Right atrium auricular region (tissue), 2 donors: Measurements from ENCODE around the gene PPP4R1. TPM values are rescaled to one million over a fixed set of nuclear protein-coding genes. Genes with fewer than 3 reads are reported as not detected.

Experiments used
- DNase-seq: peaks from one replicate; pipeline ENCODE4 v3.0.0-alpha.2; 2019; ENCODE audit warnings: low spot score
- H3K27ac ChIP-seq, 2 donors: fragments of 200-600 bp; sonication (generic); 1 replicate in 1 of 2; 2 replicates in 1 of 2; pipeline ENCODE4 v1.5.1; 2016 to 2019
- H3K27me3 ChIP-seq, 2 donors: fragments of 200-600 bp; sonication (generic); one replicate each; pipeline versions ENCODE4 v1.5.1 to v1.6.0; 2017 to 2019
- H3K36me3 ChIP-seq: fragments of 200-600 bp; sonication (generic); one replicate; pipeline ENCODE4 v1.5.1; 2016
- H3K4me1 ChIP-seq, 2 donors: fragments of 200-600 bp; sonication (generic); one replicate each; pipeline versions ENCODE4 v1.5.1 to v1.6.0; 2017 to 2019
- H3K4me3 ChIP-seq, 2 donors: fragments of 200-600 bp; sonication (generic); 1 replicate in 1 of 2; 2 replicates in 1 of 2; pipeline ENCODE4 v1.5.1; 2017 to 2019; ENCODE audit warnings: mild to moderate bottlenecking in 1 of 2, moderate library complexity in 1 of 2
- H3K9me3 ChIP-seq, 2 donors: fragments of 200-600 bp; sonication (generic); one replicate each; pipeline ENCODE4 v1.5.1; 2019
- total RNA-seq, 2 donors: library from RNA; depleted of rRNA; stranded (reverse); fragments of >200 nt; gene quantifications; one replicate each; pipeline ENCODE4 v1.1.0, GENCODE V29; 2016
- TF ChIP-seq, protein P1 (sequence below), 2 donors: fragments of 200-600 bp; sonication (generic); IDR thresholded peaks; one replicate each; pipeline ENCODE4 v1.5.1; 2019; ENCODE audit warnings: antibody characterized with exemption in 2 of 2

Gene PPP4R1
- total RNA-seq, 2 donors from 2014 or later, result 38.9 to 51.4 TPM

DNA sequence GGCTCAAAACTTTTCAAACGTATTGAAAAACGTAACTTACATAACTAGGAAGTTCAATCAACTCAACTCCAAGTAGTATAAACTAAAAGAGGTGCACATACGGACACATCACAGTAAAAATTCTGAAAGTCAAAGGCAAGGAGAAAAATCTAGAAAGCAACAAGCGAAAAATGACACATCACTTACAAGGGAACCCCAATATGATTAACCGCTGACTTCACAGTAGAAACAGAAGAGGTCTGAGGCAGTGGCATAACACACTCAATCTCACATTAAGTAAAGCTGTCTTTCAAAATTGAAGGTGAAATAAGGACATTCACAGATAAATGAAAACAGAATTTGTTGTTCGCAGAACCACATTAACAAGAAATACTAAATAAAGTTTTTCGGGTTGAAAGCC is 32.7 kb downstream of the PPP4R1 start:
- TF ChIP-seq, protein P1, sequence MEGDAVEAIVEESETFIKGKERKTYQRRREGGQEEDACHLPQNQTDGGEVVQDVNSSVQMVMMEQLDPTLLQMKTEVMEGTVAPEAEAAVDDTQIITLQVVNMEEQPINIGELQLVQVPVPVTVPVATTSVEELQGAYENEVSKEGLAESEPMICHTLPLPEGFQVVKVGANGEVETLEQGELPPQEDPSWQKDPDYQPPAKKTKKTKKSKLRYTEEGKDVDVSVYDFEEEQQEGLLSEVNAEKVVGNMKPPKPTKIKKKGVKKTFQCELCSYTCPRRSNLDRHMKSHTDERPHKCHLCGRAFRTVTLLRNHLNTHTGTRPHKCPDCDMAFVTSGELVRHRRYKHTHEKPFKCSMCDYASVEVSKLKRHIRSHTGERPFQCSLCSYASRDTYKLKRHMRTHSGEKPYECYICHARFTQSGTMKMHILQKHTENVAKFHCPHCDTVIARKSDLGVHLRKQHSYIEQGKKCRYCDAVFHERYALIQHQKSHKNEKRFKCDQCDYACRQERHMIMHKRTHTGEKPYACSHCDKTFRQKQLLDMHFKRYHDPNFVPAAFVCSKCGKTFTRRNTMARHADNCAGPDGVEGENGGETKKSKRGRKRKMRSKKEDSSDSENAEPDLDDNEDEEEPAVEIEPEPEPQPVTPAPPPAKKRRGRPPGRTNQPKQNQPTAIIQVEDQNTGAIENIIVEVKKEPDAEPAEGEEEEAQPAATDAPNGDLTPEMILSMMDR (IDR thresholded peaks at IDR 0.05), result no peak
- Histone ChIP-seq H3K27ac (no peak overlapping the region), H3K9me3 (peaks cover 0 to 7% of the 10 kb centered on the region in 2 donors), H3K36me3 (peaks cover 36% of the 10 kb centered on the region), H3K4me3 (no peak overlapping the region), H3K27me3 (no peaks in the 10 kb centered on the region), H3K4me1 (no peaks in the 10 kb centered on the region)
- DNase-seq, result no peak

DNA sequence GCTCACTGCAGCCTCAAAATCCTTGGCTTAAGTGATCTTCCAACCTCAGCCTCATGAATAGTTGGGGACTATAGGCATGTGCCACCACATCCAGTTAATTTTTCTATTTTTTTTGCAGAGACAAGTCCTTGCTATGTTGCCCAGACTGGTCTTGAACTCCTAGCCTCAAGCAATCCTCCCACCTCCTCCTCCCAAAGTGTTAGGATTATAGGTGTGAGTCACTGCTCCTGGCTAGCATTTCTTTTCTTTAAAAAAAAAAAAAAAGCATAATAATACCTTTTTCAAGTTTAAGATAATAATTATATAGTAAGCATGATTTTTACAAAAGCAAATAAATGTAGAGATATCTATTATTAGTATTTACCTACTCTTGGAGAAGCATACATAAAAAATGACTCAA is 36.1 kb downstream of the PPP4R1 start:
- peaks cover 0 to 6% of the 10 kb centered on the region in 2 donors for H3K4me1 ChIP-seq
- DNase-seq, result no peak
- peaks cover 0 to 7% of the 10 kb centered on the region in 2 donors for H3K9me3 ChIP-seq
- no peak overlapping the region for H3K27ac ChIP-seq
- TF ChIP-seq, protein P1 (IDR thresholded peaks at IDR 0.05), result no peak
- H3K36me3 ChIP-seq, result peaks cover 32% of the 10 kb centered on the region
- H3K27me3 ChIP-seq, result no peaks in the 10 kb centered on the region
- H3K4me3 ChIP-seq, result no peak overlapping the region

GRCh38 chr18:9577361-9577760 is 37.0 kb downstream of the PPP4R1 start:
- Histone ChIP-seq H3K4me1 (peaks cover 0 to 6% of the 10 kb centered on the region in 2 donors), H3K27me3 (no peaks in the 10 kb centered on the region), H3K4me3 (no peak overlapping the region), H3K27ac (no peak overlapping the region), H3K36me3 (peaks cover 24% of the 10 kb centered on the region), H3K9me3 (peaks cover 0 to 4% of the 10 kb centered on the region in 2 donors)
- no peak for DNase-seq
- TF ChIP-seq, protein P1 (IDR thresholded peaks at IDR 0.05), result no peak

DNA sequence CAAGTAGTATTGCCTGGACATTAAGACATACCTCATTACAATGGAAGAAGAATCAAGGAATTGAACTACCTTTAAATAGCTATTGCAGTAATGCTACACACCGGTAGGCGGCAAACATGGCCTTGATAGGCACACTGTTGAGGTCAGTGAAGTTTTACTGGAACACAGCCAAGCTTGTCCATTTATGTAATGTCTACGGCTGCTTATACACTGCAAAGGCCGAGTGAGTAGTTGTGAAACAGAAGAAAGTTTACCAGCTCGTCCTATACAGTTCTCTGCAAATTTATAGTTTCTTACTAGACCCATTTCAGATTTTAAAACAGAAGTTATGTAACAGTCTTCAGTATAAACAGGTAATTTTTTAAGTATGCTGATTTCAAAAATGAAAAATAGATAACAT is 38.8 kb downstream of the PPP4R1 start:
- DNase-seq, result peak; percentile 84
- no peak overlapping the region for H3K4me3 ChIP-seq
- H3K27ac ChIP-seq, result no peak overlapping the region
- H3K36me3 ChIP-seq, result peaks cover 22% of the 10 kb centered on the region
- H3K9me3 ChIP-seq, result no peaks in the 10 kb centered on the region
- TF ChIP-seq, protein P1 (IDR thresholded peaks at IDR 0.05), result peak; percentile 75 to 93
- no peaks in the 10 kb centered on the region for H3K27me3 ChIP-seq
- H3K4me1 ChIP-seq, result peaks cover 0 to 6% of the 10 kb centered on the region in 2 donors

- peaks cover 0 to 6% of the 10 kb centered on the region in 2 donors for H3K4me1 ChIP-seq
- no peaks in the 10 kb centered on the region for H3K9me3 ChIP-seq
- H3K27me3 ChIP-seq, result no peaks in the 10 kb centered on the region
- DNase-seq, result no peak
- peaks cover 27% of the 10 kb centered on the region for H3K36me3 ChIP-seq
- H3K27ac ChIP-seq, result no peak overlapping the region
- no peak overlapping the region for H3K4me3 ChIP-seq
- TF ChIP-seq, protein P1 (IDR thresholded peaks at IDR 0.05), result no peak
Measured at GRCh38 chr18:9574473-9575115, 39.8 kb downstream of the PPP4R1 start.

DNA sequence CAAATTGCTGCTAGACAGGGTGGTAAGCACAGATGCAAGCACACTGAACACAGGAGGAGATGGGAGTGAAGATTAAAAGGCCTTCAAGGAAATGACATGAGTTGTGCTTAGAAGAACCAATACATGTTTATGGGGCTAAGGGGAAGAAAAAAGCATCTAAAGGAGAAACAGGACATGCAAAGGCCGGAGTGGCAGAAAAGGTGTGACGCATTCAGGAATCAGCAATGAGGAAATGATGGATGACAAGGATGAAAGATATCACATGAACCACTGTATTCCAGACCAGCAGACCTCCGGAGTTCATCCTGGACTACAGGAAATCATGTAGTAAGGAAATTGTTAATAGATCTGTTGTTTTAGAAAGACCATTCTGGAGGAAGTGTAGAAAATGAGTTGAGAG is 42.8 kb downstream of the PPP4R1 start:
- TF ChIP-seq, protein P1 (IDR thresholded peaks at IDR 0.05), result no peak
- peaks cover 37% of the 10 kb centered on the region for H3K36me3 ChIP-seq
- peaks cover 0 to 6% of the 10 kb centered on the region in 2 donors for H3K4me1 ChIP-seq
- no peak overlapping the region for H3K4me3 ChIP-seq
- DNase-seq, result no peak
- H3K27ac ChIP-seq, result no peak overlapping the region
- no peaks in the 10 kb centered on the region for H3K27me3 ChIP-seq
- H3K9me3 ChIP-seq, result no peaks in the 10 kb centered on the region
